H9 (cell line): Measurements from ENCODE around the gene COL5A3. TPM values are rescaled to one million over a fixed set of nuclear protein-coding genes. Genes with fewer than 3 reads are reported as not detected.

Experiments used
- DNase-seq: peaks from one replicate; pipeline ENCODE4 v3.0.0-alpha.2; 2017
- H2AFZ ChIP-seq: one replicate; pipeline ENCODE4 v1.6.1; 2013; ENCODE audit warnings: mild to moderate bottlenecking, low read length, control low read depth, moderate library complexity
- H2AK5ac ChIP-seq: 2 replicates; pipeline ENCODE4 v1.6.1; 2013; ENCODE audit warnings: low read length, control low read depth, mixed read lengths; ENCODE audit not compliant: insufficient read length
- H2BK120ac ChIP-seq: one replicate; pipeline ENCODE4 v1.6.1; 2013; ENCODE audit warnings: low read depth, mild to moderate bottlenecking, low read length, control low read depth, inconsistent platforms; ENCODE audit not compliant: poor library complexity, severe bottlenecking
- H2BK12ac ChIP-seq: 2 replicates; pipeline ENCODE4 v1.6.1; 2013; ENCODE audit warnings: low read length, control low read depth, mixed read lengths, low read depth; ENCODE audit not compliant: insufficient read length
- H2BK15ac ChIP-seq: 2 replicates; pipeline ENCODE4 v1.6.1; 2013; ENCODE audit warnings: low read depth, low read length, control low read depth
- H2BK20ac ChIP-seq: one replicate; pipeline ENCODE4 v1.6.1; 2013; ENCODE audit warnings: low read depth, mild to moderate bottlenecking, low read length, control low read depth, inconsistent platforms; ENCODE audit not compliant: poor library complexity, severe bottlenecking
- H2BK5ac ChIP-seq: 2 replicates; pipeline ENCODE4 v1.6.1; 2013; ENCODE audit warnings: low read length, control low read depth, mixed read lengths; ENCODE audit not compliant: insufficient read length
- H3K14ac ChIP-seq: 2 replicates; pipeline ENCODE4 v1.6.1; 2013; ENCODE audit warnings: low read length, control low read depth; ENCODE audit not compliant: insufficient read depth
- H3K18ac ChIP-seq: 2 replicates; pipeline ENCODE4 v1.6.1; 2013; ENCODE audit warnings: low read depth, mild to moderate bottlenecking, mixed read lengths, low read length, control low read depth; ENCODE audit not compliant: insufficient read length
- H3K23ac ChIP-seq: 2 replicates; pipeline ENCODE4 v1.6.1; 2013; ENCODE audit warnings: low read length, control low read depth, mixed read lengths, low read depth; ENCODE audit not compliant: insufficient read length
- H3K23me2 ChIP-seq: 2 replicates; pipeline ENCODE4 v1.6.1; 2013; ENCODE audit warnings: low read depth, mild to moderate bottlenecking, mixed read lengths, low read length, control low read depth; ENCODE audit not compliant: insufficient read length, poor library complexity, severe bottlenecking
- H3K27ac ChIP-seq: 2 replicates; pipeline ENCODE4 v1.5.1; 2013; ENCODE audit warnings: low read length, control low read depth, mixed read lengths, low read depth; ENCODE audit not compliant: insufficient read length
- H3K27me3 ChIP-seq: 2 replicates; pipeline ENCODE4 v1.6.1; 2013; ENCODE audit warnings: low read length, control low read depth, inconsistent platforms; ENCODE audit not compliant: insufficient read depth
- H3K4ac ChIP-seq: 2 replicates; pipeline ENCODE4 v1.6.1; 2013; ENCODE audit warnings: low read depth, mild to moderate bottlenecking, control low read depth, inconsistent platforms, low read length, moderate library complexity
- H3K4me1 ChIP-seq: 2 replicates; pipeline ENCODE4 v1.6.1; 2013; ENCODE audit warnings: low read length, control low read depth, inconsistent platforms; ENCODE audit not compliant: insufficient read depth
- H3K4me2 ChIP-seq: 2 replicates; pipeline ENCODE4 v1.6.1; 2013; ENCODE audit warnings: low read length, control low read depth, mixed read lengths; ENCODE audit not compliant: insufficient read length, insufficient read depth
- H3K56ac ChIP-seq: 2 replicates; pipeline ENCODE4 v1.6.1; 2013; ENCODE audit warnings: low read depth, mild to moderate bottlenecking, mixed read lengths, low read length, control low read depth; ENCODE audit not compliant: insufficient read length
- H3K79me1 ChIP-seq: 2 replicates; pipeline ENCODE4 v1.6.1; 2013; ENCODE audit warnings: low read depth, mild to moderate bottlenecking, moderate library complexity, low read length, control low read depth, inconsistent platforms; ENCODE audit not compliant: insufficient read depth, poor library complexity, severe bottlenecking
- H3K79me2 ChIP-seq: 2 replicates; pipeline ENCODE4 v1.6.1; 2013; ENCODE audit warnings: low read length, control low read depth, inconsistent platforms; ENCODE audit not compliant: insufficient read depth
- H3K9ac ChIP-seq: 2 replicates; pipeline ENCODE4 v1.6.1; 2013; ENCODE audit warnings: low read length, control low read depth, mixed read lengths; ENCODE audit not compliant: insufficient read length; ENCODE audit errors: extremely low read depth
- H3K9me3 ChIP-seq: one replicate; pipeline ENCODE4 v1.6.1; 2013; ENCODE audit warnings: low read depth, low read length, inconsistent platforms; ENCODE audit not compliant: control insufficient read depth
- H3T11ph ChIP-seq: one replicate; pipeline ENCODE4 v1.6.1; 2013; ENCODE audit warnings: mild to moderate bottlenecking, low read length, control low read depth, inconsistent platforms
- H4K20me1 ChIP-seq: one replicate; pipeline ENCODE4 v1.6.1; 2013; ENCODE audit not compliant: control insufficient read depth, insufficient read length, insufficient read depth
- H4K5ac ChIP-seq: 2 replicates; pipeline ENCODE4 v1.6.1; 2013; ENCODE audit warnings: low read depth, mild to moderate bottlenecking, mixed read lengths, low read length, control low read depth; ENCODE audit not compliant: insufficient read length
- H4K8ac ChIP-seq: replicated peaks from 2 replicates; pipeline ENCODE4 v1.6.1; 2013; ENCODE audit warnings: low read length, control low read depth, mixed read lengths, low read depth; ENCODE audit not compliant: insufficient read length
- H4K91ac ChIP-seq: 2 replicates; pipeline ENCODE4 v1.6.1; 2013; ENCODE audit warnings: low read depth, mild to moderate bottlenecking, moderate library complexity, mixed read lengths, low read length, control low read depth; ENCODE audit not compliant: insufficient read length
- H3K27ac Mint-ChIP-seq, 3 experiments: 2 replicates in 2 of 3; 3 replicates in 1 of 3; pipeline ENCODE4 v1.8.0; 2020 to 2021; ENCODE audit warnings: mixed read lengths in 3 of 3, mild to moderate bottlenecking in 1 of 3, moderate library complexity in 1 of 3
- H3K27me3 Mint-ChIP-seq: 2 replicates; pipeline ENCODE4 v1.8.0; 2021; ENCODE audit warnings: low read depth, mild to moderate bottlenecking, moderate library complexity, mixed read lengths
- H3K36me3 Mint-ChIP-seq, 3 experiments: 2 replicates in 2 of 3; 3 replicates in 1 of 3; pipeline ENCODE4 v1.8.0; 2020 to 2021; ENCODE audit warnings: low read depth in 3 of 3, mixed read lengths in 3 of 3; ENCODE audit not compliant: insufficient read depth in 1 of 3
- H3K4me1 Mint-ChIP-seq, 2 experiments: 2 replicates each; pipeline ENCODE4 v1.8.0; 2020; ENCODE audit warnings: mixed read lengths in 2 of 2
- H3K4me3 Mint-ChIP-seq, 2 experiments: 2 replicates in 1 of 2; 3 replicates in 1 of 2; pipeline ENCODE4 v1.8.0; 2020 to 2021; ENCODE audit warnings: mild to moderate bottlenecking in 2 of 2, mixed read lengths in 2 of 2, moderate library complexity in 1 of 2
- H3K9me3 Mint-ChIP-seq, 2 experiments: 2 replicates in 1 of 2; 3 replicates in 1 of 2; pipeline ENCODE4 v1.8.0; 2020; ENCODE audit warnings: mild to moderate bottlenecking in 2 of 2, mixed read lengths in 2 of 2, moderate library complexity in 1 of 2
- CTCF ChIP-seq: fragments of 200-600 bp; sonication (generic); conservative IDR thresholded peaks from 3 replicates; pipeline ENCODE4 v1.8.0; 2021; ENCODE audit warnings: antibody characterized with exemption, mild to moderate bottlenecking
- WGBS: extraction: QIAGEN DNeasy Blood & Tissue Kit; methylation state at CpG from one replicate; pipeline ENCODE4 v1.1.7; 2013; ENCODE audit warnings: missing lambda C conversion rate, low lambda C conversion rate, mixed read lengths; ENCODE audit not compliant: insufficient read length; ENCODE audit errors: extremely low coverage; 5-methylcytosine and 5-hydroxymethylcytosine counted together
- long read RNA-seq: library from polyadenylated mRNA; unstranded; transcript quantifications from one replicate; pipeline ENCODE4 v2.0.0, GENCODE V29; 2020
- total RNA-seq: library from RNA; stranded (reverse); gene quantifications from 2 replicates; pipeline ENCODE4 v1.2.1, GENCODE V29; 2021

The COL5A3 gene
- 0.70 and 0.72 TPM in 2 replicates for total RNA-seq
- long read RNA-seq, partial matches to known transcripts = 3 of 3 reads
- long read RNA-seq, other reads (novel, unspliced or antisense) = 0 of 3 reads

- no peak for TF ChIP-seq CTCF
- Histone ChIP-seq H2BK20ac (no peak within 1 kb of the TSS), H3K56ac (no peak within 1 kb of the TSS), H3K27me3 (peaks cover 4% of the 10 kb centered on the region), H2BK120ac (no peak within 1 kb of the TSS), H4K91ac (no peak within 1 kb of the TSS), H4K20me1 (no peaks in the 10 kb centered on the region), H3K4me1 (peaks cover 5% of the 10 kb centered on the region; the same call in 1 of the 2 replicates), H3K27ac (no peak within 1 kb of the TSS), H2AK5ac (no peak within 1 kb of the TSS), H3K18ac (no peak within 1 kb of the TSS), H3K79me2 (no peaks in the 10 kb centered on the region), H3K79me1 (no peaks in the 10 kb centered on the region), H4K8ac (no peak within 1 kb of the TSS), H2BK15ac (no peak within 1 kb of the TSS), H3K23me2 (no peaks in the 10 kb centered on the region), H3K9ac (no peak within 1 kb of the TSS), H3T11ph (no peak within 1 kb of the TSS), H3K14ac (no peak within 1 kb of the TSS), H2AFZ (no peak within 1 kb of the TSS), H3K23ac (no peak within 1 kb of the TSS), H3K4ac (no peak within 1 kb of the TSS), H4K5ac (no peak within 1 kb of the TSS), H3K9me3 (no peaks in the 10 kb centered on the region), H2BK5ac (no peak within 1 kb of the TSS), H3K4me2 (peak within 1 kb of the TSS; percentile 69), H2BK12ac (no peak within 1 kb of the TSS)
- no peaks in the 10 kb centered on the region; a peak in 1 of 7 replicates for H3K36me3 Mint-ChIP-seq
- no peak within 1 kb of the TSS; a peak in 1 of 7 replicates for H3K27ac Mint-ChIP-seq
- peak within 1 kb of the TSS; percentile 52 to 79 for H3K4me3 Mint-ChIP-seq
- no CpG with 5 or more reads among the region's 38 CpGs for WGBS
- H3K27me3 Mint-ChIP-seq = peaks cover 77% of the 10 kb centered on the region
- DNase-seq = peak; percentile 59
- peaks cover 1 to 2% of the 10 kb centered on the region in 2 experiments; a peak in 2 of 5 replicates for H3K9me3 Mint-ChIP-seq
- peaks cover 17 to 26% of the 10 kb centered on the region in 2 experiments for H3K4me1 Mint-ChIP-seq
Observed at GRCh38 chr19:10010247-10010691, at the start of gene COL5A3. COL5A3 (minus strand) TSS chr19:10010504; CDS start chr19:10010385, 119 bp downstream.
